H9 (cell line): ENCODE data around the gene ERC2. TPM values are rescaled to one million over a fixed set of nuclear protein-coding genes. Genes with fewer than 3 reads are reported as not detected.

ENCODE experiments used
- DNase-seq: peaks from one replicate; pipeline ENCODE4 v3.0.0-alpha.2; 2017
- H2AFZ ChIP-seq: one replicate; pipeline ENCODE4 v1.6.1; 2013; ENCODE audit warnings: mild to moderate bottlenecking, low read length, control low read depth, moderate library complexity
- H2AK5ac ChIP-seq: 2 replicates; pipeline ENCODE4 v1.6.1; 2013; ENCODE audit warnings: low read length, control low read depth, mixed read lengths; ENCODE audit not compliant: insufficient read length
- H2BK120ac ChIP-seq: one replicate; pipeline ENCODE4 v1.6.1; 2013; ENCODE audit warnings: low read depth, mild to moderate bottlenecking, low read length, control low read depth, inconsistent platforms; ENCODE audit not compliant: poor library complexity, severe bottlenecking
- H2BK12ac ChIP-seq: 2 replicates; pipeline ENCODE4 v1.6.1; 2013; ENCODE audit warnings: low read length, control low read depth, mixed read lengths, low read depth; ENCODE audit not compliant: insufficient read length
- H2BK15ac ChIP-seq: 2 replicates; pipeline ENCODE4 v1.6.1; 2013; ENCODE audit warnings: low read depth, low read length, control low read depth
- H2BK20ac ChIP-seq: one replicate; pipeline ENCODE4 v1.6.1; 2013; ENCODE audit warnings: low read depth, mild to moderate bottlenecking, low read length, control low read depth, inconsistent platforms; ENCODE audit not compliant: poor library complexity, severe bottlenecking
- H2BK5ac ChIP-seq: 2 replicates; pipeline ENCODE4 v1.6.1; 2013; ENCODE audit warnings: low read length, control low read depth, mixed read lengths; ENCODE audit not compliant: insufficient read length
- H3K14ac ChIP-seq: 2 replicates; pipeline ENCODE4 v1.6.1; 2013; ENCODE audit warnings: low read length, control low read depth; ENCODE audit not compliant: insufficient read depth
- H3K18ac ChIP-seq: 2 replicates; pipeline ENCODE4 v1.6.1; 2013; ENCODE audit warnings: low read depth, mild to moderate bottlenecking, mixed read lengths, low read length, control low read depth; ENCODE audit not compliant: insufficient read length
- H3K23ac ChIP-seq: 2 replicates; pipeline ENCODE4 v1.6.1; 2013; ENCODE audit warnings: low read length, control low read depth, mixed read lengths, low read depth; ENCODE audit not compliant: insufficient read length
- H3K23me2 ChIP-seq: 2 replicates; pipeline ENCODE4 v1.6.1; 2013; ENCODE audit warnings: low read depth, mild to moderate bottlenecking, mixed read lengths, low read length, control low read depth; ENCODE audit not compliant: insufficient read length, poor library complexity, severe bottlenecking
- H3K27ac ChIP-seq: 2 replicates; pipeline ENCODE4 v1.5.1; 2013; ENCODE audit warnings: low read length, control low read depth, mixed read lengths, low read depth; ENCODE audit not compliant: insufficient read length
- H3K27me3 ChIP-seq: 2 replicates; pipeline ENCODE4 v1.6.1; 2013; ENCODE audit warnings: low read length, control low read depth, inconsistent platforms; ENCODE audit not compliant: insufficient read depth
- H3K4ac ChIP-seq: 2 replicates; pipeline ENCODE4 v1.6.1; 2013; ENCODE audit warnings: low read depth, mild to moderate bottlenecking, control low read depth, inconsistent platforms, low read length, moderate library complexity
- H3K4me1 ChIP-seq: 2 replicates; pipeline ENCODE4 v1.6.1; 2013; ENCODE audit warnings: low read length, control low read depth, inconsistent platforms; ENCODE audit not compliant: insufficient read depth
- H3K4me2 ChIP-seq: 2 replicates; pipeline ENCODE4 v1.6.1; 2013; ENCODE audit warnings: low read length, control low read depth, mixed read lengths; ENCODE audit not compliant: insufficient read length, insufficient read depth
- H3K56ac ChIP-seq: 2 replicates; pipeline ENCODE4 v1.6.1; 2013; ENCODE audit warnings: low read depth, mild to moderate bottlenecking, mixed read lengths, low read length, control low read depth; ENCODE audit not compliant: insufficient read length
- H3K79me1 ChIP-seq: 2 replicates; pipeline ENCODE4 v1.6.1; 2013; ENCODE audit warnings: low read depth, mild to moderate bottlenecking, moderate library complexity, low read length, control low read depth, inconsistent platforms; ENCODE audit not compliant: insufficient read depth, poor library complexity, severe bottlenecking
- H3K79me2 ChIP-seq: 2 replicates; pipeline ENCODE4 v1.6.1; 2013; ENCODE audit warnings: low read length, control low read depth, inconsistent platforms; ENCODE audit not compliant: insufficient read depth
- H3K9ac ChIP-seq: 2 replicates; pipeline ENCODE4 v1.6.1; 2013; ENCODE audit warnings: low read length, control low read depth, mixed read lengths; ENCODE audit not compliant: insufficient read length; ENCODE audit errors: extremely low read depth
- H3K9me3 ChIP-seq: one replicate; pipeline ENCODE4 v1.6.1; 2013; ENCODE audit warnings: low read depth, low read length, inconsistent platforms; ENCODE audit not compliant: control insufficient read depth
- H3T11ph ChIP-seq: one replicate; pipeline ENCODE4 v1.6.1; 2013; ENCODE audit warnings: mild to moderate bottlenecking, low read length, control low read depth, inconsistent platforms
- H4K20me1 ChIP-seq: one replicate; pipeline ENCODE4 v1.6.1; 2013; ENCODE audit not compliant: control insufficient read depth, insufficient read length, insufficient read depth
- H4K5ac ChIP-seq: 2 replicates; pipeline ENCODE4 v1.6.1; 2013; ENCODE audit warnings: low read depth, mild to moderate bottlenecking, mixed read lengths, low read length, control low read depth; ENCODE audit not compliant: insufficient read length
- H4K8ac ChIP-seq: replicated peaks from 2 replicates; pipeline ENCODE4 v1.6.1; 2013; ENCODE audit warnings: low read length, control low read depth, mixed read lengths, low read depth; ENCODE audit not compliant: insufficient read length
- H4K91ac ChIP-seq: 2 replicates; pipeline ENCODE4 v1.6.1; 2013; ENCODE audit warnings: low read depth, mild to moderate bottlenecking, moderate library complexity, mixed read lengths, low read length, control low read depth; ENCODE audit not compliant: insufficient read length
- H3K27ac Mint-ChIP-seq, 3 experiments: 2 replicates in 2 of 3; 3 replicates in 1 of 3; pipeline ENCODE4 v1.8.0; 2020 to 2021; ENCODE audit warnings: mixed read lengths in 3 of 3, mild to moderate bottlenecking in 1 of 3, moderate library complexity in 1 of 3
- H3K27me3 Mint-ChIP-seq: 2 replicates; pipeline ENCODE4 v1.8.0; 2021; ENCODE audit warnings: low read depth, mild to moderate bottlenecking, moderate library complexity, mixed read lengths
- H3K36me3 Mint-ChIP-seq, 3 experiments: 2 replicates in 2 of 3; 3 replicates in 1 of 3; pipeline ENCODE4 v1.8.0; 2020 to 2021; ENCODE audit warnings: low read depth in 3 of 3, mixed read lengths in 3 of 3; ENCODE audit not compliant: insufficient read depth in 1 of 3
- H3K4me1 Mint-ChIP-seq, 2 experiments: 2 replicates each; pipeline ENCODE4 v1.8.0; 2020; ENCODE audit warnings: mixed read lengths in 2 of 2
- H3K4me3 Mint-ChIP-seq, 2 experiments: 2 replicates in 1 of 2; 3 replicates in 1 of 2; pipeline ENCODE4 v1.8.0; 2020 to 2021; ENCODE audit warnings: mild to moderate bottlenecking in 2 of 2, mixed read lengths in 2 of 2, moderate library complexity in 1 of 2
- H3K9me3 Mint-ChIP-seq, 2 experiments: 2 replicates in 1 of 2; 3 replicates in 1 of 2; pipeline ENCODE4 v1.8.0; 2020; ENCODE audit warnings: mild to moderate bottlenecking in 2 of 2, mixed read lengths in 2 of 2, moderate library complexity in 1 of 2
- WGBS: extraction: QIAGEN DNeasy Blood & Tissue Kit; methylation state at CpG from one replicate; pipeline ENCODE4 v1.1.7; 2013; ENCODE audit warnings: missing lambda C conversion rate, low lambda C conversion rate, mixed read lengths; ENCODE audit not compliant: insufficient read length; ENCODE audit errors: extremely low coverage; 5-methylcytosine and 5-hydroxymethylcytosine counted together
- total RNA-seq: library from RNA; stranded (reverse); gene quantifications from 2 replicates; pipeline ENCODE4 v1.2.1, GENCODE V29; 2021
- TF ChIP-seq, protein P1 (sequence below): fragments of 200-600 bp; sonication (generic); conservative IDR thresholded peaks from 3 replicates; pipeline ENCODE4 v1.8.0; 2021; ENCODE audit warnings: antibody characterized with exemption, mild to moderate bottlenecking

ERC2 gene
- total RNA-seq, 1 experiment from 2014 or later: 15.4 TPM

GRCh38 chr3:55752911-55753310 lies 715.4 kb downstream of the ERC2 start:
- Histone ChIP-seq H2BK15ac (no peak overlapping the region), H3K27me3 (no peaks in the 10 kb centered on the region), H2AK5ac (no peak overlapping the region), H4K20me1 (no peaks in the 10 kb centered on the region), H3K4me1 (peaks cover 3% of the 10 kb centered on the region; the same call in 1 of the 2 replicates), H2BK5ac (no peak overlapping the region), H4K91ac (no peak overlapping the region), H3K14ac (no peak overlapping the region), H3K23ac (no peak overlapping the region), H3K79me2 (no peaks in the 10 kb centered on the region), H2BK120ac (no peak overlapping the region), H4K5ac (no peak overlapping the region), H2AFZ (no peak overlapping the region), H4K8ac (no peak overlapping the region), H3K4me2 (no peak overlapping the region), H3K4ac (no peak overlapping the region), H3K23me2 (no peaks in the 10 kb centered on the region), H3K56ac (no peak overlapping the region), H3K18ac (no peak overlapping the region), H2BK12ac (no peak overlapping the region), H3T11ph (no peak overlapping the region), H3K9me3 (no peaks in the 10 kb centered on the region), H3K27ac (no peak overlapping the region), H2BK20ac (no peak overlapping the region), H3K79me1 (no peaks in the 10 kb centered on the region), H3K9ac (no peak overlapping the region)
- Mint-ChIP-seq H3K27ac (no peak overlapping the region), H3K36me3 (no peaks in the 10 kb centered on the region), H3K27me3 (no peaks in the 10 kb centered on the region), H3K4me3 (no peak overlapping the region), H3K4me1 (peaks cover 23 to 27% of the 10 kb centered on the region in 2 experiments), H3K9me3 (no peaks in the 10 kb centered on the region; a peak in 1 of 5 replicates)
- no peak for DNase-seq
- no CpG with 5 or more reads among the region's 5 CpGs for WGBS
- TF ChIP-seq, protein P1, sequence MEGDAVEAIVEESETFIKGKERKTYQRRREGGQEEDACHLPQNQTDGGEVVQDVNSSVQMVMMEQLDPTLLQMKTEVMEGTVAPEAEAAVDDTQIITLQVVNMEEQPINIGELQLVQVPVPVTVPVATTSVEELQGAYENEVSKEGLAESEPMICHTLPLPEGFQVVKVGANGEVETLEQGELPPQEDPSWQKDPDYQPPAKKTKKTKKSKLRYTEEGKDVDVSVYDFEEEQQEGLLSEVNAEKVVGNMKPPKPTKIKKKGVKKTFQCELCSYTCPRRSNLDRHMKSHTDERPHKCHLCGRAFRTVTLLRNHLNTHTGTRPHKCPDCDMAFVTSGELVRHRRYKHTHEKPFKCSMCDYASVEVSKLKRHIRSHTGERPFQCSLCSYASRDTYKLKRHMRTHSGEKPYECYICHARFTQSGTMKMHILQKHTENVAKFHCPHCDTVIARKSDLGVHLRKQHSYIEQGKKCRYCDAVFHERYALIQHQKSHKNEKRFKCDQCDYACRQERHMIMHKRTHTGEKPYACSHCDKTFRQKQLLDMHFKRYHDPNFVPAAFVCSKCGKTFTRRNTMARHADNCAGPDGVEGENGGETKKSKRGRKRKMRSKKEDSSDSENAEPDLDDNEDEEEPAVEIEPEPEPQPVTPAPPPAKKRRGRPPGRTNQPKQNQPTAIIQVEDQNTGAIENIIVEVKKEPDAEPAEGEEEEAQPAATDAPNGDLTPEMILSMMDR: no peak
